IPS-20b (cell line): ENCODE measurements around the gene HDAC9.

Experiments used
- H3K27ac ChIP-seq: one replicate; pipeline ENCODE4 v1.5.1; 2013; ENCODE audit warnings: low read length
- H3K27me3 ChIP-seq: 2 replicates; pipeline ENCODE4 v1.6.1; 2013; ENCODE audit warnings: mild to moderate bottlenecking, low read length, inconsistent platforms; ENCODE audit not compliant: insufficient read depth
- H3K36me3 ChIP-seq: 2 replicates; pipeline ENCODE4 v1.6.1; 2013; ENCODE audit warnings: low read depth, mild to moderate bottlenecking, inconsistent platforms, low read length, moderate library complexity; ENCODE audit not compliant: insufficient read depth
- H3K4me1 ChIP-seq: 2 replicates; pipeline ENCODE4 v1.6.1; 2013; ENCODE audit warnings: mild to moderate bottlenecking, control low read depth, inconsistent platforms, low read length, moderate library complexity; ENCODE audit not compliant: insufficient read depth
- H3K4me3 ChIP-seq: 2 replicates; pipeline ENCODE4 v1.5.1; 2013; ENCODE audit warnings: mild to moderate bottlenecking, low read length, inconsistent platforms
- H3K9ac ChIP-seq: 2 replicates; pipeline ENCODE4 v1.6.1; 2013; ENCODE audit warnings: low read depth, mild to moderate bottlenecking, inconsistent platforms, low read length, moderate library complexity
- H3K9me3 ChIP-seq: 2 replicates; pipeline ENCODE4 v1.6.1; 2013; ENCODE audit warnings: mild to moderate bottlenecking, low read depth, low read length, inconsistent platforms; ENCODE audit not compliant: insufficient read depth

The HDAC9 gene

GRCh38 chr7:18760046-18760445 is 264.5 kb downstream of the HDAC9 start:
- H3K4me3 ChIP-seq: no peak overlapping the region

GRCh38 chr7:18760631-18761445 is 265.3 kb downstream of the HDAC9 start:
- Histone ChIP-seq H3K4me1 (peaks cover 6% of the 10 kb centered on the region; the same call in 1 of the 2 replicates), H3K27ac (no peak overlapping the region), H3K9me3 (no peaks in the 10 kb centered on the region), H3K36me3 (no peaks in the 10 kb centered on the region), H3K27me3 (no peaks in the 10 kb centered on the region), H3K4me3 (no peak overlapping the region), H3K9ac (no peak overlapping the region)

More at GRCh38 chr7:18760046-18760445, 264.5 kb downstream of the HDAC9 start:
- H3K27me3 ChIP-seq: no peaks in the 10 kb centered on the region
- H3K27ac ChIP-seq: no peak overlapping the region
- H3K9ac ChIP-seq: no peak overlapping the region
- no peaks in the 10 kb centered on the region for H3K36me3 ChIP-seq
- H3K4me1 ChIP-seq: peaks cover 6% of the 10 kb centered on the region; the same call in 1 of the 2 replicates
- no peaks in the 10 kb centered on the region for H3K9me3 ChIP-seq

DNA sequence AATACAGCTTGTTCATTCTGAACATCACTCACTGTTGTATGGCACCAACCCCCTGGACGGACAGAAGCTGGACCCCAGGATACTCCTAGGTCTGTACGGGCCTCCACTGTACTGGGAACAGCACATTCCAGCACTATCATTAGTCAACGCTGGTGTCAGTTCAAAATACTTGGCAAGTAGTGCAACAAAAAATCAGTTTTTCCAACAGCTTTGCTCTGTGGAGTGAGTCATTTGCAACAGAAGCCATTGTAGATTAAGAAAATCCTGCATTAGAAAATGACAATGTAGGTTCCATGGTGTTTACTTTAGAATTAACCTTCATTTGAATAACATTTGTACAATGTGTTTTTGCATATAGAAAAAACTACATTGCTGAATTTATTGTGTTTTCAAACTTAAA is 266.6 kb downstream of the HDAC9 start:
- Histone ChIP-seq H3K9ac (no peak overlapping the region), H3K27me3 (no peaks in the 10 kb centered on the region), H3K27ac (no peak overlapping the region), H3K4me3 (no peak overlapping the region), H3K9me3 (no peaks in the 10 kb centered on the region), H3K4me1 (peaks cover 6% of the 10 kb centered on the region; the same call in 1 of the 2 replicates), H3K36me3 (no peaks in the 10 kb centered on the region)

- Histone ChIP-seq H3K27ac (no peak overlapping the region), H3K9me3 (no peaks in the 10 kb centered on the region), H3K9ac (no peak overlapping the region), H3K4me3 (no peak overlapping the region), H3K27me3 (no peaks in the 10 kb centered on the region), H3K36me3 (no peaks in the 10 kb centered on the region), H3K4me1 (no peaks in the 10 kb centered on the region; the same call in 1 of the 2 replicates)
Measured at GRCh38 chr7:18768256-18768655, 272.7 kb downstream of the HDAC9 start.

- Histone ChIP-seq H3K27me3 (no peaks in the 10 kb centered on the region), H3K9ac (no peak overlapping the region), H3K27ac (no peak overlapping the region), H3K4me1 (no peaks in the 10 kb centered on the region; the same call in 1 of the 2 replicates), H3K36me3 (no peaks in the 10 kb centered on the region), H3K9me3 (no peaks in the 10 kb centered on the region), H3K4me3 (no peak overlapping the region)
Measured at GRCh38 chr7:18770154-18770811, 274.7 kb downstream of the HDAC9 start.

DNA sequence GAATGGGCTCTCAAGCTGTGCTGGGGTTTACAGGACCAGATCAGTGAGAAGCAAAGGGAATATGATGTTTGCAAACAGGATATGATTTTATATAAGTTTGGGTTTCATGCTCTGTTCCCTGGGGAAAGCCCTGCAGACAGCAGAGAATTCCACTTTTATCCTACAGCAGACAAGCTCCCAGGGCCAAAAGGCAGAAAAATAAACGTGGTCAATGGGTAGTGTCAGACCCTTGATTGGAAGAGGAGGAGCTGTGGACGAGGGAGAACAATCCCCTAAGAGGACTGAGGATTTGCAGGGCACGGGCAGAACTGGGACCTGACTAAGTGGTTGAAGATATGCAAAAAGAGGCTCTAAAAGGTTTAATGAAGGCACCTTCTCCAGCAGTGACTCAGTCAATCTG is 275.3 kb downstream of the HDAC9 start:
- Histone ChIP-seq H3K4me1 (no peaks in the 10 kb centered on the region; the same call in 1 of the 2 replicates), H3K36me3 (no peaks in the 10 kb centered on the region), H3K4me3 (no peak overlapping the region), H3K9ac (no peak overlapping the region), H3K27ac (no peak overlapping the region), H3K9me3 (no peaks in the 10 kb centered on the region), H3K27me3 (no peaks in the 10 kb centered on the region)

- no peak overlapping the region for H3K9ac ChIP-seq
- no peaks in the 10 kb centered on the region; the same call in 1 of the 2 replicates for H3K4me1 ChIP-seq
- no peaks in the 10 kb centered on the region for H3K36me3 ChIP-seq
- no peak overlapping the region for H3K4me3 ChIP-seq
- H3K27ac ChIP-seq: no peak overlapping the region
- no peaks in the 10 kb centered on the region for H3K27me3 ChIP-seq
- H3K9me3 ChIP-seq: no peaks in the 10 kb centered on the region
Measured at GRCh38 chr7:18771834-18772566, 276.5 kb downstream of the HDAC9 start.

GRCh38 chr7:18772567-18772965 is 277.0 kb downstream of the HDAC9 start:
- Histone ChIP-seq H3K9ac (no peak overlapping the region), H3K4me3 (no peak overlapping the region), H3K4me1 (no peaks in the 10 kb centered on the region; the same call in 1 of the 2 replicates), H3K27me3 (no peaks in the 10 kb centered on the region), H3K9me3 (no peaks in the 10 kb centered on the region), H3K36me3 (no peaks in the 10 kb centered on the region), H3K27ac (no peak overlapping the region)

- Histone ChIP-seq H3K4me1 (no peaks in the 10 kb centered on the region), H3K36me3 (no peaks in the 10 kb centered on the region), H3K4me3 (no peak overlapping the region), H3K27ac (no peak overlapping the region), H3K9me3 (no peaks in the 10 kb centered on the region), H3K27me3 (no peaks in the 10 kb centered on the region), H3K9ac (no peak overlapping the region)
Measured at GRCh38 chr7:18777314-18777713, 281.8 kb downstream of the HDAC9 start.

GRCh38 chr7:18778594-18778993 is 283.0 kb downstream of the HDAC9 start:
- Histone ChIP-seq H3K9me3 (no peaks in the 10 kb centered on the region), H3K9ac (no peak overlapping the region), H3K4me1 (no peaks in the 10 kb centered on the region), H3K36me3 (no peaks in the 10 kb centered on the region), H3K27ac (no peak overlapping the region), H3K27me3 (no peaks in the 10 kb centered on the region), H3K4me3 (no peak overlapping the region)

- Histone ChIP-seq H3K9me3 (no peaks in the 10 kb centered on the region), H3K36me3 (no peaks in the 10 kb centered on the region), H3K4me3 (no peak overlapping the region), H3K27me3 (no peaks in the 10 kb centered on the region), H3K4me1 (no peaks in the 10 kb centered on the region), H3K27ac (no peak overlapping the region), H3K9ac (no peak overlapping the region)
Measured at GRCh38 chr7:18780266-18780665, 284.7 kb downstream of the HDAC9 start.
